DND-41 (cell line): ENCODE results near the gene CACNA2D1.
"Not testable (repeated sequence)": the region's sequence is repeated elsewhere in the genome, so short reads cannot be mapped to it uniquely, and the experiment has no call there.

ENCODE experiments used
- ATAC-seq: fragments of 200-7000 bp; cut with Tn5 transposase; 3 replicates; pipeline ENCODE4 v1.9.1; 2021; ENCODE audit warnings: low read depth; ENCODE audit not compliant: insufficient read depth
- DNase-seq: peaks from one replicate; pipeline ENCODE4 v3.0.0-alpha.2; 2020
- H2AFZ ChIP-seq: 2 replicates; pipeline ENCODE4 v1.6.0; 2012; ENCODE audit warnings: low read depth, low read length
- H3K27ac ChIP-seq: 2 replicates; pipeline ENCODE4 v1.5.1; 2012; ENCODE audit warnings: low read length, inconsistent platforms
- H3K27me3 ChIP-seq: fragments of 200-600 bp; sonication (generic); 2 replicates; pipeline ENCODE4 v1.6.0; 2012; ENCODE audit warnings: low read length, mild to moderate bottlenecking, inconsistent platforms; ENCODE audit not compliant: insufficient read depth, poor library complexity
- H3K36me3 ChIP-seq: 2 replicates; pipeline ENCODE4 v1.5.1; 2012; ENCODE audit warnings: low read length, inconsistent platforms; ENCODE audit not compliant: insufficient read depth
- H3K4me1 ChIP-seq: 2 replicates; pipeline ENCODE4 v1.5.1; 2012; ENCODE audit warnings: mild to moderate bottlenecking, low read length; ENCODE audit not compliant: insufficient read depth
- H3K4me2 ChIP-seq: 2 replicates; pipeline ENCODE4 v1.6.0; 2012; ENCODE audit warnings: mild to moderate bottlenecking, moderate library complexity, low read length, inconsistent platforms; ENCODE audit not compliant: insufficient read depth
- H3K4me3 ChIP-seq, 2 experiments: fragments of 200-600 bp in 1 of 2; shearing (Covaris generic) in 1 of 2; 2 replicates each; pipeline ENCODE4 v1.5.1; 2012 to 2016; ENCODE audit warnings: inconsistent platforms in 2 of 2, low read length in 2 of 2, mild to moderate bottlenecking in 2 of 2, low read depth in 1 of 2, moderate library complexity in 1 of 2
- H3K79me2 ChIP-seq: 2 replicates; pipeline ENCODE4 v1.6.0; 2012; ENCODE audit warnings: low read length, inconsistent platforms; ENCODE audit not compliant: insufficient read depth
- H3K9ac ChIP-seq: 2 replicates; pipeline ENCODE4 v1.6.0; 2012; ENCODE audit warnings: low read depth, mild to moderate bottlenecking, inconsistent platforms, low read length, moderate library complexity
- H3K9me3 ChIP-seq: 2 replicates; pipeline ENCODE4 v1.5.1; 2012; ENCODE audit warnings: low read length, moderate library complexity, mild to moderate bottlenecking, inconsistent platforms; ENCODE audit not compliant: insufficient read depth, severe bottlenecking
- H4K20me1 ChIP-seq: 2 replicates; pipeline ENCODE4 v1.6.0; 2012; ENCODE audit warnings: low read length; ENCODE audit not compliant: insufficient read depth
- EZH2 ChIP-seq: IDR thresholded peaks from 3 replicates; pipeline ENCODE4 v1.6.1; 2012; ENCODE audit warnings: borderline replicate concordance, low read depth, mild to moderate bottlenecking, moderate library complexity, low read length, inconsistent platforms; ENCODE audit not compliant: severe bottlenecking
- TF ChIP-seq, protein P1 (sequence below): IDR thresholded peaks from 2 replicates; pipeline ENCODE4 v1.5.1; 2012; ENCODE audit warnings: borderline replicate concordance, low read length, moderate library complexity, mild to moderate bottlenecking; ENCODE audit not compliant: poor library complexity, severe bottlenecking; ENCODE audit errors: extremely low read depth

CACNA2D1 gene

GRCh38 chr7:82141427-82141826, 302.1 kb downstream of the CACNA2D1 start:
- Histone ChIP-seq H3K27me3 (no peaks in the 10 kb centered on the region), H3K4me3 (no peak overlapping the region), H3K4me1 (no peaks in the 10 kb centered on the region), H4K20me1 (no peaks in the 10 kb centered on the region), H3K79me2 (no peaks in the 10 kb centered on the region), H3K9me3 (no peaks in the 10 kb centered on the region), H3K36me3 (no peaks in the 10 kb centered on the region), H2AFZ (no peak overlapping the region), H3K27ac (no peak overlapping the region), H3K4me2 (no peak overlapping the region), H3K9ac (no peak overlapping the region)
- TF ChIP-seq, protein P1, sequence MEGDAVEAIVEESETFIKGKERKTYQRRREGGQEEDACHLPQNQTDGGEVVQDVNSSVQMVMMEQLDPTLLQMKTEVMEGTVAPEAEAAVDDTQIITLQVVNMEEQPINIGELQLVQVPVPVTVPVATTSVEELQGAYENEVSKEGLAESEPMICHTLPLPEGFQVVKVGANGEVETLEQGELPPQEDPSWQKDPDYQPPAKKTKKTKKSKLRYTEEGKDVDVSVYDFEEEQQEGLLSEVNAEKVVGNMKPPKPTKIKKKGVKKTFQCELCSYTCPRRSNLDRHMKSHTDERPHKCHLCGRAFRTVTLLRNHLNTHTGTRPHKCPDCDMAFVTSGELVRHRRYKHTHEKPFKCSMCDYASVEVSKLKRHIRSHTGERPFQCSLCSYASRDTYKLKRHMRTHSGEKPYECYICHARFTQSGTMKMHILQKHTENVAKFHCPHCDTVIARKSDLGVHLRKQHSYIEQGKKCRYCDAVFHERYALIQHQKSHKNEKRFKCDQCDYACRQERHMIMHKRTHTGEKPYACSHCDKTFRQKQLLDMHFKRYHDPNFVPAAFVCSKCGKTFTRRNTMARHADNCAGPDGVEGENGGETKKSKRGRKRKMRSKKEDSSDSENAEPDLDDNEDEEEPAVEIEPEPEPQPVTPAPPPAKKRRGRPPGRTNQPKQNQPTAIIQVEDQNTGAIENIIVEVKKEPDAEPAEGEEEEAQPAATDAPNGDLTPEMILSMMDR: no peak
- TF ChIP-seq EZH2: no peak
- ATAC-seq (no peak), DNase-seq (no peak)

GRCh38 chr7:82140608-82141007, 303.0 kb downstream of the CACNA2D1 start:
- not testable (repeated sequence) for H3K79me2 ChIP-seq, H3K9me3 ChIP-seq, H3K4me2 ChIP-seq, H3K36me3 ChIP-seq, H4K20me1 ChIP-seq, H2AFZ ChIP-seq, DNase-seq, H3K4me1 ChIP-seq, H3K9ac ChIP-seq, H3K27ac ChIP-seq, ATAC-seq, H3K4me3 ChIP-seq, H3K27me3 ChIP-seq

GRCh38 chr7:82131215-82131614, 312.4 kb downstream of the CACNA2D1 start:
- H4K20me1 ChIP-seq: no peaks in the 10 kb centered on the region

DNA sequence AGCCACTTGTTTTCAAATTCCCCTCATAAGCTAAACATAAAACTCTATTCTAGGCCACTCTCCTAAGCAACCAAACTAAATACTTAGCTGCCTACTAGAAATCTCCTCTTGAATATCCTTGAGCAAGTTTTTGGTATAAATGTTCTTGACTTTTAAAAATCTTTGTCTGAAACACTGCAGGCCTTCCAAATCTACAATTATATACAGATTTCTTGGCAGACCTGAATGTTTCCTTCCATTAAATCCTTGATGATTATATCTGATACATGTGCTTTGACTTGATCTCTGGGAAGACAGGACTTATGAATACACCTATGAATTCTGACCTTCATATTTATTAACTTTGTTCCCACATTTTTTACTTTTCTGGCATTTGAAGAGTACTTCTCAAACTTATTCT, 314.5 kb downstream of the CACNA2D1 start:
- no peaks in the 10 kb centered on the region for H4K20me1 ChIP-seq
- DNase-seq (no peak), ATAC-seq (no peak)
- H3K79me2 ChIP-seq: no peaks in the 10 kb centered on the region
- no peaks in the 10 kb centered on the region for H3K9me3 ChIP-seq
- no peak overlapping the region for H2AFZ ChIP-seq
- no peaks in the 10 kb centered on the region for H3K4me1 ChIP-seq
- H3K9ac ChIP-seq: no peak overlapping the region
- TF ChIP-seq, protein P1: no peak
- no peak for TF ChIP-seq EZH2
- no peak overlapping the region for H3K27ac ChIP-seq
- H3K36me3 ChIP-seq: no peaks in the 10 kb centered on the region
- H3K27me3 ChIP-seq: no peaks in the 10 kb centered on the region
- no peak overlapping the region for H3K4me2 ChIP-seq
- H3K4me3 ChIP-seq: no peak overlapping the region

More at GRCh38 chr7:82131215-82131614, 312.4 kb downstream of the CACNA2D1 start:
- no peak for DNase-seq
- H3K4me3 ChIP-seq: no peak overlapping the region
- no peaks in the 10 kb centered on the region for H3K9me3 ChIP-seq
- no peak overlapping the region for H3K9ac ChIP-seq
- H3K4me2 ChIP-seq: no peak overlapping the region
- no peak for ATAC-seq
- no peaks in the 10 kb centered on the region for H3K4me1 ChIP-seq
- H3K27ac ChIP-seq: no peak overlapping the region
- no peak overlapping the region for H2AFZ ChIP-seq
- no peaks in the 10 kb centered on the region for H3K27me3 ChIP-seq
- no peaks in the 10 kb centered on the region for H3K36me3 ChIP-seq
- no peak for TF ChIP-seq EZH2
- TF ChIP-seq, protein P1: no peak
- no peaks in the 10 kb centered on the region for H3K79me2 ChIP-seq
